ENCODE results near the gene BPIFB6.

- TF ChIP-seq CTCF (IDR thresholded peaks at IDR 0.05; ENCODE audit: low read depth, low read length, missing input control) (no peak), REST (IDR thresholded peaks at IDR 0.05) (no peak)
Observed at GRCh38 chr20:33065785-33066184, 34.3 kb downstream of the BPIFB6 start.
